K562 (cell line): ENCODE results near the gene CUTA. TPM values are rescaled to one million over a fixed set of nuclear protein-coding genes. Genes with fewer than 3 reads are reported as not detected.

Experiments used
- BCLAF1 ChIP-seq, 2 experiments: fragments of 450-650 bp in 1 of 2; IDR thresholded peaks; 2 replicates each; pipeline ENCODE4 v1.6.1; 2011 to 2017; ENCODE audit warnings: low read depth in 2 of 2, antibody characterized with exemption in 1 of 2, borderline replicate concordance in 1 of 2, low read length in 1 of 2, mild to moderate bottlenecking in 1 of 2, mixed read lengths in 1 of 2; ENCODE audit not compliant: control insufficient read depth in 1 of 2
- BRF2 ChIP-seq: IDR thresholded peaks from 3 replicates; pipeline ENCODE4 v1.6.1; 2011; ENCODE audit warnings: borderline replicate concordance, mild to moderate bottlenecking; ENCODE audit not compliant: insufficient read length, insufficient read depth
- CTBP1 ChIP-seq: fragments of 450-650 bp; IDR thresholded peaks from 2 replicates; pipeline ENCODE4 v1.6.1; 2016; ENCODE audit warnings: borderline replicate concordance
- EP400 ChIP-seq: fragments of 450-650 bp; IDR thresholded peaks from 2 replicates; pipeline ENCODE4 v1.6.1; 2017; ENCODE audit warnings: antibody characterized with exemption, mild to moderate bottlenecking, moderate library complexity
- GTF2B ChIP-seq: IDR thresholded peaks from 2 replicates; pipeline ENCODE4 v1.6.1; 2011; ENCODE audit not compliant: insufficient read length; ENCODE audit errors: extremely low read depth
- ILK ChIP-seq: fragments of 450-650 bp; IDR thresholded peaks from 2 replicates; pipeline ENCODE4 v1.6.1; 2016; ENCODE audit warnings: missing genetic modification characterization, low read depth, mild to moderate bottlenecking, missing compliant biosample characterization, moderate library complexity, borderline replicate concordance
- MYNN ChIP-seq, 2 experiments: sonication (generic); formaldehyde crosslinking in 1 of 2; IDR thresholded peaks; 2 replicates each; pipeline versions ENCODE4 v1.5.0 to v1.6.1; 2016 to 2020; ENCODE audit warnings: antibody characterized with exemption in 1 of 2, missing genetic modification reagents in 1 of 2
- POLR2A ChIP-seq: fragments of 450-650 bp; conservative IDR thresholded peaks from 2 replicates; pipeline ENCODE4 v1.6.1; 2016
- SIN3A ChIP-seq, 2 experiments: fragments of 150-350 bp in 1 of 2; IDR thresholded peaks; 2 replicates each; pipeline ENCODE4 v1.6.1; 2011 to 2016; ENCODE audit warnings: borderline replicate concordance in 2 of 2, low read depth in 2 of 2, low read length in 2 of 2, mild to moderate bottlenecking in 2 of 2, moderate library complexity in 2 of 2; ENCODE audit not compliant: control insufficient read depth in 1 of 2
- SRSF3 ChIP-seq: fragments of 200-400 bp; formaldehyde crosslinking; IDR thresholded peaks from 2 replicates; pipeline ENCODE4 v1.6.1; 2016; ENCODE audit warnings: mild to moderate bottlenecking, low read length, moderate library complexity; ENCODE audit not compliant: insufficient read depth
- TAF9B ChIP-seq: fragments of 450-650 bp; IDR thresholded peaks from 2 replicates; pipeline ENCODE4 v1.6.1; 2018; ENCODE audit warnings: mild to moderate bottlenecking; ENCODE audit not compliant: partially characterized antibody
- U2AF2 ChIP-seq: fragments of 200-400 bp; formaldehyde crosslinking; optimal IDR thresholded peaks from 2 replicates; pipeline ENCODE3; 2017; ENCODE audit warnings: low read depth, mild to moderate bottlenecking, low read length
- USF2 ChIP-seq: sonication (generic); formaldehyde crosslinking; IDR thresholded peaks from 2 replicates; pipeline ENCODE4 v1.5.0; 2020; ENCODE audit warnings: missing genetic modification reagents
- ZBTB34 ChIP-seq: fragments of 250-450 bp; sonication (Bioruptor Pico); IDR thresholded peaks from 2 replicates; pipeline ENCODE4 v1.8.0; 2021; ENCODE audit warnings: mild to moderate bottlenecking, moderate library complexity
- ZEB2 ChIP-seq: fragments of 450-650 bp; IDR thresholded peaks from 2 replicates; pipeline ENCODE4 v1.6.1; 2016
- ZNF280A ChIP-seq: fragments of 450-650 bp; IDR thresholded peaks from 2 replicates; pipeline ENCODE4 v1.6.1; 2018; ENCODE audit warnings: mild to moderate bottlenecking, low read depth; ENCODE audit not compliant: partially characterized antibody
- ZNF507 ChIP-seq: conservative IDR thresholded peaks from 2 replicates; pipeline ENCODE4 v1.6.1; 2017; ENCODE audit warnings: missing genetic modification characterization, missing compliant biosample characterization
- ZNF668 ChIP-seq: fragments of 250-450 bp; sonication (Bioruptor Pico); IDR thresholded peaks from 2 replicates; pipeline ENCODE4 v1.8.0; 2022; ENCODE audit warnings: mild to moderate bottlenecking, inconsistent platforms
- polyA plus RNA-seq, 8 experiments: library from polyadenylated mRNA; depleted of rRNA in 4 of 8; stranded (reverse) in 5 of 8; unstranded in 3 of 8; fragments of >200 nt; fragmentation: Nextera tagmentation in 2 of 8; fragmentation: Illumina TruSeq in 1 of 8; extraction: Ambion mirVana in 2 of 8; extraction: Trizol in 1 of 8; gene quantifications; 2 replicates each; pipeline versions ENCODE4 v1.2.1 to v1.2.3, GENCODE V29; 2011 to 2014; ENCODE audit warnings: inconsistent platforms in 1 of 8, missing spikeins in 1 of 8
- total RNA-seq, 7 experiments: library from RNA; depleted of rRNA in 6 of 7; stranded (reverse); fragments of >200 nt in 6 of 7; fragmentation: Illumina TruSeq in 2 of 7; extraction: Trizol in 2 of 7; gene quantifications; 2 replicates each; pipeline versions ENCODE4 v1.2.1 to v1.2.3, GENCODE V29; 2011 to 2021; ENCODE audit warnings: low replicate concordance in 1 of 7

CUTA gene
- total and polyA plus RNA-seq, 9 of the 15 experiments (the other 6 are each of a cell fraction or from before 2014, with no cell fraction given): 166 to 682 (median 310) TPM

GRCh38 chr6:33391278-33391921 is 26.5 kb downstream of the CUTA start, which contains the start of gene KIFC1 (continued):
- peak; percentile 99 for TF ChIP-seq EP400
- TF ChIP-seq SRSF3: no peak
- no peak for TF ChIP-seq TAF9B
- TF ChIP-seq ZNF668 (CRISPR knock-in tag): no peak
- TF ChIP-seq ZNF280A: no peak
- no peak for TF ChIP-seq ZBTB34 (CRISPR knock-in tag)
- peak; percentile 9; the same call in 1 of the 2 replicates for TF ChIP-seq ZEB2
- TF ChIP-seq SIN3A (IDR thresholded peaks at IDR 0.05; ENCODE audit: borderline replicate concordance in 2 of 2, control insufficient read depth in 1 of 2, low read depth in 2 of 2, low read length in 2 of 2): peak; percentile 88 to 94; a peak in 3 of 4 replicates
- TF ChIP-seq BCLAF1 (IDR thresholded peaks at IDR 0.05; ENCODE audit: borderline replicate concordance in 1 of 2, control insufficient read depth in 1 of 2, low read depth in 2 of 2, low read length in 1 of 2): no peak
- TF ChIP-seq ZNF507 (tag): no peak
- peak; percentile 98 for TF ChIP-seq CTBP1
- no peak for TF ChIP-seq BRF2
- peak; percentile 58 for TF ChIP-seq USF2 (CRISPR knock-in tag)
- no peak for TF ChIP-seq GTF2B
- 0 out of 2 replicates have a peak, but pooled peaks have one; percentile 85 for TF ChIP-seq POLR2A
- TF ChIP-seq ILK (tag): no peak
- TF ChIP-seq MYNN (IDR thresholded peaks at IDR 0.05): peak; percentile 8; the same call in 1 of the 2 replicates
- no peak for TF ChIP-seq MYNN (CRISPR knock-in tag; IDR thresholded peaks at IDR 0.05)
- no peak for TF ChIP-seq U2AF2
